ENCODE measurements around the gene CARM1.

The CARM1 gene

DNA sequence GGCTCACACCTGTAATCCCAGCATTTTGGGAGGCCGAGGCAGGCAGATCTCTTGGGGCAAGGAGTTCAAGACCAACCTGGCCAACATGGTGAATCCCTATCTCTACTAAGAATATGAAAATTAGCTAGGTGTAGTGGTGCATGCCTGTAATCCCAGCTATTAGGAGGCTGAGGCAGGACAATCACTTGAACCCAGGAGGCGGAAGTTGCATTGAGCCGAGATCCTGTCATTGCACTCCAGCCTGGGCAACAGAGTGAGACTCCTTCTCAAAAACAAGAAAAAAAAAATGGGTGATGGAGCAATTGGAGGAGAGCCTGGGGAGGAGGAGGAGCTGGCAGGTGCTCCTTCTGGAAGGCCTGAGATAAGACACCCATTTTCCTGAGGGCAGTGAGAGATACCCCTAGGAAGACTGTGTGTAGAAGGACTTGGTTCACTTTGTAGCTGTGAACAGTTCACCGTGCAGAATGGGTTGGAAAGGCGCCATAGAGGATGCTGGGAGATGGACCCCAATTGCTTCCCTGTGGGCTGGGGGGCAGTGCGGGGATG, 8.7 kb upstream of the CARM1 start:
- H3K4me2 ChIP-seq (ENCODE audit: low read depth, low read length) = no peak overlapping the region
- H3F3A ChIP-seq (ENCODE audit: insufficient read depth, low read length) = no peaks in the 10 kb centered on the region
- no peak overlapping the region for H3K27ac ChIP-seq (ENCODE audit: low read length)
- no peaks in the 10 kb centered on the region for H3K36me3 ChIP-seq (replicated peaks; ENCODE audit: insufficient read depth, low read length)
- H4K20me1 ChIP-seq (ENCODE audit: insufficient read depth, low read length) = no peaks in the 10 kb centered on the region
- no peaks in the 10 kb centered on the region for H3K4me1 ChIP-seq (ENCODE audit: low read length)
- TF ChIP-seq, protein P1, sequence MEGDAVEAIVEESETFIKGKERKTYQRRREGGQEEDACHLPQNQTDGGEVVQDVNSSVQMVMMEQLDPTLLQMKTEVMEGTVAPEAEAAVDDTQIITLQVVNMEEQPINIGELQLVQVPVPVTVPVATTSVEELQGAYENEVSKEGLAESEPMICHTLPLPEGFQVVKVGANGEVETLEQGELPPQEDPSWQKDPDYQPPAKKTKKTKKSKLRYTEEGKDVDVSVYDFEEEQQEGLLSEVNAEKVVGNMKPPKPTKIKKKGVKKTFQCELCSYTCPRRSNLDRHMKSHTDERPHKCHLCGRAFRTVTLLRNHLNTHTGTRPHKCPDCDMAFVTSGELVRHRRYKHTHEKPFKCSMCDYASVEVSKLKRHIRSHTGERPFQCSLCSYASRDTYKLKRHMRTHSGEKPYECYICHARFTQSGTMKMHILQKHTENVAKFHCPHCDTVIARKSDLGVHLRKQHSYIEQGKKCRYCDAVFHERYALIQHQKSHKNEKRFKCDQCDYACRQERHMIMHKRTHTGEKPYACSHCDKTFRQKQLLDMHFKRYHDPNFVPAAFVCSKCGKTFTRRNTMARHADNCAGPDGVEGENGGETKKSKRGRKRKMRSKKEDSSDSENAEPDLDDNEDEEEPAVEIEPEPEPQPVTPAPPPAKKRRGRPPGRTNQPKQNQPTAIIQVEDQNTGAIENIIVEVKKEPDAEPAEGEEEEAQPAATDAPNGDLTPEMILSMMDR (IDR thresholded peaks at IDR 0.05; ENCODE audit: low read length) = no peak
- no peak for TF ChIP-seq EZH2 (optimal IDR thresholded peaks at IDR 0.05; ENCODE audit: low read depth, low read length)
- no peak for TF ChIP-seq EZH2phosphoT487 (IDR thresholded peaks at IDR 0.05; ENCODE audit: low read length)
- DNase-seq = no peak
- H3K4me3 ChIP-seq (ENCODE audit: low read length) = no peak overlapping the region
- H3K79me2 ChIP-seq (ENCODE audit: low read length) = no peaks in the 10 kb centered on the region
- no peaks in the 10 kb centered on the region for H3K9me2 ChIP-seq (replicated peaks; ENCODE audit: insufficient read depth, low read length)
- H2AFZ ChIP-seq (ENCODE audit: low read length) = no peak overlapping the region
- no peaks in the 10 kb centered on the region for H3K9me3 ChIP-seq (replicated peaks; ENCODE audit: insufficient read depth, low read length)
- no peaks in the 10 kb centered on the region for H3K27me3 ChIP-seq (replicated peaks; ENCODE audit: insufficient read depth, low read length)
- H3K9ac ChIP-seq (ENCODE audit: low read length) = no peak overlapping the region

GRCh38 chr19:10863107-10863717, 8.1 kb upstream of the CARM1 start:
- Histone ChIP-seq H2AFZ (ENCODE audit: low read length) (no peak overlapping the region), H3K4me1 (ENCODE audit: low read length) (no peaks in the 10 kb centered on the region), H3K79me2 (ENCODE audit: low read length) (no peaks in the 10 kb centered on the region), H3F3A (ENCODE audit: insufficient read depth, low read length) (peaks cover 2% of the 10 kb centered on the region), H3K9me3 (replicated peaks; ENCODE audit: insufficient read depth, low read length) (no peaks in the 10 kb centered on the region), H3K9ac (ENCODE audit: low read length) (no peak overlapping the region), H3K4me3 (ENCODE audit: low read length) (no peak overlapping the region), H3K36me3 (replicated peaks; ENCODE audit: insufficient read depth, low read length) (no peaks in the 10 kb centered on the region), H3K27ac (ENCODE audit: low read length) (no peak overlapping the region), H3K27me3 (replicated peaks; ENCODE audit: insufficient read depth, low read length) (no peaks in the 10 kb centered on the region), H3K9me2 (replicated peaks; ENCODE audit: insufficient read depth, low read length) (no peaks in the 10 kb centered on the region), H3K4me2 (ENCODE audit: low read depth, low read length) (no peak overlapping the region), H4K20me1 (ENCODE audit: insufficient read depth, low read length) (no peaks in the 10 kb centered on the region)
- TF ChIP-seq, protein P1 (IDR thresholded peaks at IDR 0.05; ENCODE audit: low read length) = no peak
- no peak for TF ChIP-seq EZH2phosphoT487 (IDR thresholded peaks at IDR 0.05; ENCODE audit: low read length)
- TF ChIP-seq EZH2 (optimal IDR thresholded peaks at IDR 0.05; ENCODE audit: low read depth, low read length) = no peak
- DNase-seq = no peak

GRCh38 chr19:10864538-10864899, 6.8 kb upstream of the CARM1 start:
- no peaks in the 10 kb centered on the region for H3K9me2 ChIP-seq (replicated peaks; ENCODE audit: insufficient read depth, low read length)
- 0 out of 2 replicates have a peak, but pooled peaks cover 6% of the 10 kb centered on the region for H3K4me1 ChIP-seq (ENCODE audit: low read length)
- no peak overlapping the region for H3K27ac ChIP-seq (ENCODE audit: low read length)
- H2AFZ ChIP-seq (ENCODE audit: low read length) = peak overlapping the region; percentile 88
- H3K79me2 ChIP-seq (ENCODE audit: low read length) = no peaks in the 10 kb centered on the region
- H3K9ac ChIP-seq (ENCODE audit: low read length) = no peak overlapping the region
- H3K4me2 ChIP-seq (ENCODE audit: low read depth, low read length) = peak overlapping the region; percentile 50; the same call in 1 of the 2 replicates
- no peaks in the 10 kb centered on the region for H3K9me3 ChIP-seq (replicated peaks; ENCODE audit: insufficient read depth, low read length)
- peaks cover 9% of the 10 kb centered on the region for H3F3A ChIP-seq (ENCODE audit: insufficient read depth, low read length)
- H3K27me3 ChIP-seq (replicated peaks; ENCODE audit: insufficient read depth, low read length) = no peaks in the 10 kb centered on the region
- peak overlapping the region; percentile 31 for H3K4me3 ChIP-seq (ENCODE audit: low read length)
- peak; percentile 60 for DNase-seq
- no peak for TF ChIP-seq EZH2phosphoT487 (IDR thresholded peaks at IDR 0.05; ENCODE audit: low read length)
- TF ChIP-seq, protein P1 (IDR thresholded peaks at IDR 0.05; ENCODE audit: low read length) = peak; percentile 95
- TF ChIP-seq EZH2 (optimal IDR thresholded peaks at IDR 0.05; ENCODE audit: low read depth, low read length) = no peak
- no peaks in the 10 kb centered on the region for H4K20me1 ChIP-seq (ENCODE audit: insufficient read depth, low read length)
- no peaks in the 10 kb centered on the region for H3K36me3 ChIP-seq (replicated peaks; ENCODE audit: insufficient read depth, low read length)

Data from MM.1S (cell line).